HepG2 (cell line): ENCODE results near the gene HMCN1. TPM values are rescaled to one million over a fixed set of nuclear protein-coding genes. Genes with fewer than 3 reads are reported as not detected.

Experiments
- ATAC-seq: fragments of 200-7000 bp; cut with Tn5 transposase; 3 replicates; pipeline ENCODE4 v1.9.1; 2020; ENCODE audit warnings: mild to moderate bottlenecking, moderate library complexity
- BruUV-seq: library from RNA; stranded (reverse); fragments of 400-500 nt; replicated peaks from 2 replicates; lab custom pipeline; 2021; lab: Mats Ljungman, UMichigan
- CTCF ChIA-PET: fragments of 300-600 bp; formaldehyde crosslinking; extraction: SDS; loops from one replicate; lab custom pipeline; 2021; ENCODE audit warnings: low total read pairs, inconsistent platforms, low intra/inter-chr PET ratio; lab: Yijun Ruan, JAX
- POLR2A ChIA-PET: fragments of 350-600 bp; sonication (Branson Sonifier 250); formaldehyde crosslinking; loops from one replicate; lab custom pipeline; 2020; ENCODE audit warnings: antibody characterized with exemption, inconsistent platforms; lab: Yijun Ruan, JAX
- DNase-seq: peaks from one replicate; pipeline ENCODE4 v3.0.0-alpha.2; 2015; ENCODE audit warnings: low spot score
- FAIRE-seq: peaks from 3 replicates; lab custom pipeline; 2011; peaks lifted over from hg19 to GRCh38; lab: Jason Lieb, UNC
- H2AFZ ChIP-seq: one replicate; pipeline ENCODE4 v1.6.1; 2011; ENCODE audit warnings: low read length, inconsistent platforms
- H3K27ac ChIP-seq: fragments of 300-600 bp; 3 replicates; pipeline ENCODE4 v1.8.0; 2011; ENCODE audit warnings: mixed run types, mild to moderate bottlenecking, mixed read lengths, low read length, inconsistent platforms; ENCODE audit not compliant: insufficient read depth; ENCODE audit errors: extremely low read length
- H3K27me3 ChIP-seq, 2 experiments: fragments of 200-600 bp in 1 of 2; 2 replicates in 1 of 2; 3 replicates in 1 of 2; pipeline versions ENCODE4 v1.6.0 to v1.8.0; 2011; ENCODE audit warnings: low read length in 2 of 2, mild to moderate bottlenecking in 2 of 2, moderate library complexity in 2 of 2, inconsistent platforms in 1 of 2; ENCODE audit not compliant: insufficient read depth in 2 of 2, control insufficient read depth in 1 of 2
- H3K36me3 ChIP-seq, 2 experiments: fragments of 200-600 bp in 1 of 2; replicated peaks in 1 of 2; 2 replicates in 1 of 2; 3 replicates in 1 of 2; pipeline versions ENCODE4 v1.5.1 to v1.8.0; 2011; ENCODE audit warnings: low read length in 2 of 2, inconsistent platforms in 1 of 2; ENCODE audit not compliant: insufficient read depth in 2 of 2, control insufficient read depth in 1 of 2
- H3K4me1 ChIP-seq: 2 replicates; pipeline ENCODE4 v1.5.1; 2012; ENCODE audit warnings: low read length, inconsistent platforms; ENCODE audit not compliant: insufficient read depth
- H3K4me2 ChIP-seq: 2 replicates; pipeline ENCODE4 v1.6.0; 2011; ENCODE audit warnings: low read depth, low read length, inconsistent platforms
- H3K4me3 ChIP-seq, 3 experiments: fragments of 200-600 bp in 1 of 3; sonication (generic), shearing (Covaris generic) in 1 of 3; replicated peaks in 1 of 3; 2 replicates each; pipeline ENCODE4 v1.5.1; 2011 to 2016; ENCODE audit warnings: low read length in 3 of 3, inconsistent platforms in 2 of 3, low read depth in 2 of 3, mild to moderate bottlenecking in 2 of 3, control low read depth in 1 of 3, mixed read lengths in 1 of 3; ENCODE audit not compliant: insufficient read depth in 1 of 3
- H3K79me2 ChIP-seq: one replicate; pipeline ENCODE4 v1.6.1; 2011; ENCODE audit warnings: low read length, inconsistent platforms; ENCODE audit not compliant: insufficient read depth
- H3K9ac ChIP-seq: 2 replicates; pipeline ENCODE4 v1.6.0; 2011; ENCODE audit warnings: mild to moderate bottlenecking, low read depth, low read length, inconsistent platforms; ENCODE audit not compliant: insufficient read depth
- H3K9me3 ChIP-seq: 2 replicates; pipeline ENCODE4 v1.5.1; 2012; ENCODE audit warnings: mild to moderate bottlenecking, low read length
- H4K20me1 ChIP-seq: 2 replicates; pipeline ENCODE4 v1.6.0; 2011; ENCODE audit warnings: inconsistent platforms, mild to moderate bottlenecking, low read length, moderate library complexity; ENCODE audit not compliant: insufficient read depth
- ATRX ChIP-seq: sonication (generic); formaldehyde crosslinking; IDR thresholded peaks from 2 replicates; pipeline ENCODE4 v1.4.0; 2020; ENCODE audit warnings: missing genetic modification reagents, borderline replicate concordance
- EED ChIP-seq: sonication (generic); formaldehyde crosslinking; IDR thresholded peaks from 2 replicates; pipeline ENCODE4 v1.5.0; 2020; ENCODE audit warnings: mild to moderate bottlenecking, missing genetic modification reagents
- KIAA2018 ChIP-seq: sonication (generic); formaldehyde crosslinking; IDR thresholded peaks from 2 replicates; pipeline ENCODE4 v1.5.0; 2020; ENCODE audit warnings: mild to moderate bottlenecking, missing genetic modification reagents, borderline replicate concordance
- RAD21 ChIP-seq: fragments of 450-650 bp; formaldehyde crosslinking; IDR thresholded peaks from 2 replicates; pipeline ENCODE4 v1.5.0; 2020; ENCODE audit warnings: mild to moderate bottlenecking
- SNAPC4 ChIP-seq: sonication (generic); formaldehyde crosslinking; IDR thresholded peaks from 2 replicates; pipeline ENCODE4 v1.4.0; 2020; ENCODE audit warnings: mild to moderate bottlenecking, missing genetic modification reagents
- SRY ChIP-seq: sonication (generic); formaldehyde crosslinking; IDR thresholded peaks from 2 replicates; pipeline ENCODE4 v1.8.0; 2022; ENCODE audit warnings: mild to moderate bottlenecking, missing genetic modification reagents
- ZNF672 ChIP-seq: sonication (generic); formaldehyde crosslinking; IDR thresholded peaks from 2 replicates; pipeline ENCODE4 v1.8.1; 2022; ENCODE audit warnings: missing genetic modification reagents
- ZNF749 ChIP-seq: sonication (generic); formaldehyde crosslinking; IDR thresholded peaks from 2 replicates; pipeline ENCODE4 v1.8.0; 2022; ENCODE audit warnings: mild to moderate bottlenecking, missing genetic modification reagents, moderate library complexity, borderline replicate concordance
- WGBS: methylation state at CpG from one replicate; pipeline ENCODE4 v1.1.6; 2017; ENCODE audit warnings: low lambda C conversion rate; 5-methylcytosine and 5-hydroxymethylcytosine counted together
- in situ Hi-C: cut with HindIII; loops from 2 replicates; pipeline ENCODE4 v1.10.0; 2017; ENCODE audit warnings: low pct_unique_long_range_greater_than_20kb; ENCODE audit not compliant: extremely low pct_ligation_motif_present
- intact Hi-C: fragments of 100-400 bp; cut with micrococcal nuclease; formaldehyde crosslinking; loops from one replicate; pipeline ENCODE4 v1.10.0; 2022; ENCODE audit not compliant: unreplicated experiment
- polyA plus RNA-seq, 8 experiments: library from polyadenylated mRNA; depleted of rRNA in 3 of 8; stranded (reverse) in 7 of 8; unstranded in 1 of 8; fragments of >200 nt; fragmentation: Illumina TruSeq in 4 of 8; extraction: Trizol in 4 of 8; gene quantifications; 2 replicates each; pipeline versions ENCODE4 v1.2.1 to v1.2.3, GENCODE V29; 2011 to 2016; ENCODE audit warnings: low read depth in 4 of 8, missing spikeins in 1 of 8, mixed read lengths in 1 of 8; ENCODE audit not compliant: insufficient read depth in 1 of 8
- total RNA-seq, 5 experiments: library from RNA; depleted of rRNA; stranded (reverse); fragments of >200 nt; fragmentation: Illumina TruSeq; extraction: Trizol; gene quantifications; 2 replicates each; pipeline ENCODE4 v1.2.3, GENCODE V29; 2016; ENCODE audit warnings: low read depth in 1 of 5
- TF ChIP-seq, protein P1 (sequence below): sonication (generic); formaldehyde crosslinking; IDR thresholded peaks from 2 replicates; pipeline ENCODE4 v1.4.0; 2020; ENCODE audit warnings: missing genetic modification reagents, borderline replicate concordance

Gene HMCN1
- total and polyA plus RNA-seq, 2 of the 13 experiments (the other 11 are each of a cell fraction or from before 2014, with no cell fraction given): 0.03 TPM; not detected in 1

- TF ChIP-seq SNAPC4 (CRISPR knock-in tag): no peak
- no peak for TF ChIP-seq EED (CRISPR knock-in tag)
- TF ChIP-seq, protein P1, sequence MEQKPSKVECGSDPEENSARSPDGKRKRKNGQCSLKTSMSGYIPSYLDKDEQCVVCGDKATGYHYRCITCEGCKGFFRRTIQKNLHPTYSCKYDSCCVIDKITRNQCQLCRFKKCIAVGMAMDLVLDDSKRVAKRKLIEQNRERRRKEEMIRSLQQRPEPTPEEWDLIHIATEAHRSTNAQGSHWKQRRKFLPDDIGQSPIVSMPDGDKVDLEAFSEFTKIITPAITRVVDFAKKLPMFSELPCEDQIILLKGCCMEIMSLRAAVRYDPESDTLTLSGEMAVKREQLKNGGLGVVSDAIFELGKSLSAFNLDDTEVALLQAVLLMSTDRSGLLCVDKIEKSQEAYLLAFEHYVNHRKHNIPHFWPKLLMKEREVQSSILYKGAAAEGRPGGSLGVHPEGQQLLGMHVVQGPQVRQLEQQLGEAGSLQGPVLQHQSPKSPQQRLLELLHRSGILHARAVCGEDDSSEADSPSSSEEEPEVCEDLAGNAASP (CRISPR knock-in tag): no peak
- TF ChIP-seq RAD21: no peak
- no peak for TF ChIP-seq ATRX (CRISPR knock-in tag)
- no peak for TF ChIP-seq ZNF672
Measured at GRCh38 chr1:186122837-186123236, 388.6 kb downstream of the HMCN1 start (continued).

GRCh38 chr1:186125035-186125434, 390.8 kb downstream of the HMCN1 start:
- FAIRE-seq (no peak), ATAC-seq (no peak), DNase-seq (no peak)
- H3K9me3 ChIP-seq: no peaks in the 10 kb centered on the region
- CTCF ChIA-PET: no interaction called here
- H3K79me2 ChIP-seq: no peaks in the 10 kb centered on the region
- H3K9ac ChIP-seq: no peak overlapping the region
- H3K4me3 ChIP-seq: no peak overlapping the region
- 2% methylated on average over 4 of the region's 4 CpGs for WGBS
- intact Hi-C loops (no loop called here), in situ Hi-C loops (no loop called here)
- no peaks in the 10 kb centered on the region for H3K36me3 ChIP-seq
- H4K20me1 ChIP-seq: no peaks in the 10 kb centered on the region
- no peaks in the 10 kb centered on the region; a peak in 1 of 5 replicates for H3K27me3 ChIP-seq
- no peak overlapping the region for H3K27ac ChIP-seq
- POLR2A ChIA-PET: no interaction called here
- no peak overlapping the region for H2AFZ ChIP-seq
- no peak overlapping the region for H3K4me2 ChIP-seq
- H3K4me1 ChIP-seq: no peaks in the 10 kb centered on the region
- BruUV-seq: no TSS peak
- TF ChIP-seq SRY (CRISPR knock-in tag) (no peak), KIAA2018 (CRISPR knock-in tag) (no peak), ZNF749 (CRISPR knock-in tag) (no peak)
